SK-N-SH treated with all-trans-retinoic acid at 6 μM for 48 hours (cell line): ENCODE results near the gene SLC25A18.

Experiments used
- GLIS3 ChIP-seq: fragments of 250-450 bp; sonication (Bioruptor Pico); IDR thresholded peaks from 2 replicates; pipeline ENCODE4 v1.5.0; 2020; ENCODE audit warnings: mild to moderate bottlenecking, moderate library complexity
- PPARA ChIP-seq: fragments of 250-450 bp; sonication (Bioruptor Pico); IDR thresholded peaks from 2 replicates; pipeline ENCODE4 v1.5.0; 2020; ENCODE audit warnings: mild to moderate bottlenecking, borderline replicate concordance
- TSHZ2 ChIP-seq: fragments of 250-450 bp; sonication (Bioruptor Pico); IDR thresholded peaks from 2 replicates; pipeline ENCODE4 v1.5.0; 2020; ENCODE audit warnings: mild to moderate bottlenecking, moderate library complexity

SLC25A18 gene

DNA sequence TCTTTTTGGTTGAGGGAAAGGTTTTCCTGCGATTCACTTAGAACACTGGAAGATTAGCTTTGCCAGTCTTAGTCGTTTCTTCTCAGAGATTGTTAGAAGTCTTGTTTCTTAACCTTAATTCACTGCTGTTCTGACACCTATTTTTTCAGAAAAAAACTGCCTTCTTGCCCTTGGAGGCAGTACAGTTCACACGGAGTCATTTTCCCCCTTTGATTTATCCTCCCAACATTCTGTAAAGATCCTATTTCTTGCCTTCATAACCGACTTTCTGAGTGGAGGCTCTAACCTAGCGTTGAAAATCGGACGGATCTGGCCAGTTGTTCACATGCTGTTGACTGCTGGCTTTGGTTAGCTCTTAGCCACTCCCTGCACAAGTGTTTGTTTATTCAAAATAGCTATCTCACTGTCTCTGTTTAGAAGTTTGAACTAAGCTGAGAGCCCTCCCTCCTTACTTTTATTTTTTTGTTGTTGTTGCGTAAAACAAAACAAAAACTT is 76.0 kb downstream of the SLC25A18 start (continued):
- TF ChIP-seq TSHZ2 (no peak), PPARA (CRISPR knock-in tag) (no peak), GLIS3 (CRISPR knock-in tag) (no peak)
- TF ChIP-seq, all 23 proteins: peak for 0
